DOHH2 (cell line): ENCODE results near the gene KLHL2.

Experiments
- H3F3A ChIP-seq: fragments of 200-600 bp; sonication (generic), shearing (Covaris generic); 2 replicates; pipeline ENCODE4 v1.6.0; 2016; ENCODE audit warnings: antibody characterized with exemption, mild to moderate bottlenecking; ENCODE audit not compliant: control insufficient read depth, insufficient read depth
- H3K27ac ChIP-seq: fragments of 200-600 bp; sonication (generic); 2 replicates; pipeline ENCODE4 v1.5.1; 2014; ENCODE audit warnings: low read depth, mild to moderate bottlenecking, low read length, moderate library complexity
- H3K27me3 ChIP-seq: fragments of 200-600 bp; sonication (generic); 2 replicates; pipeline ENCODE4 v1.6.1; 2014; ENCODE audit warnings: mild to moderate bottlenecking, low read length, mixed read lengths; ENCODE audit not compliant: control insufficient read depth
- H3K36me3 ChIP-seq: fragments of 200-600 bp; sonication (generic); 2 replicates; pipeline ENCODE4 v1.6.1; 2014; ENCODE audit warnings: mild to moderate bottlenecking, low read length, moderate library complexity, mixed read lengths; ENCODE audit not compliant: control insufficient read depth
- H3K4me1 ChIP-seq: fragments of 200-600 bp; sonication (generic); 2 replicates; pipeline ENCODE4 v1.6.1; 2014; ENCODE audit warnings: mild to moderate bottlenecking, low read length, mixed read lengths; ENCODE audit not compliant: control insufficient read depth
- H3K4me2 ChIP-seq: fragments of 200-600 bp; sonication (generic); 2 replicates; pipeline ENCODE4 v1.6.0; 2014; ENCODE audit warnings: mild to moderate bottlenecking, low read length, moderate library complexity
- H3K4me3 ChIP-seq: fragments of 200-600 bp; sonication (generic); 2 replicates; pipeline ENCODE4 v1.5.1; 2014; ENCODE audit warnings: mild to moderate bottlenecking, low read length, mixed read lengths
- H3K79me2 ChIP-seq: fragments of 200-600 bp; sonication (generic); 2 replicates; pipeline ENCODE4 v1.6.1; 2014; ENCODE audit warnings: mild to moderate bottlenecking, low read length, mixed read lengths; ENCODE audit not compliant: control insufficient read depth
- H3K9me2 ChIP-seq: fragments of 200-600 bp; sonication (generic); replicated peaks from 2 replicates; pipeline ENCODE4 v1.6.1; 2014; ENCODE audit warnings: mild to moderate bottlenecking, low read length, mixed read lengths; ENCODE audit not compliant: control insufficient read depth
- H3K9me3 ChIP-seq: fragments of 200-600 bp; sonication (generic); 2 replicates; pipeline ENCODE4 v1.6.1; 2014; ENCODE audit warnings: antibody characterized with exemption, low read length, mixed read lengths; ENCODE audit not compliant: control insufficient read depth, insufficient read depth
- H4K20me1 ChIP-seq: fragments of 200-600 bp; sonication (generic); 2 replicates; pipeline ENCODE4 v1.6.0; 2014; ENCODE audit warnings: low read depth, mild to moderate bottlenecking, antibody characterized with exemption, low read length, moderate library complexity; ENCODE audit not compliant: control insufficient read depth, insufficient read depth
- EZH2phosphoT487 ChIP-seq: fragments of 200-600 bp; sonication (generic); IDR thresholded peaks from 2 replicates; pipeline ENCODE4 v1.6.1; 2017; ENCODE audit warnings: borderline replicate concordance, mild to moderate bottlenecking, antibody characterized with exemption, low read length, moderate library complexity, mixed read lengths
- TF ChIP-seq, protein P1 (sequence below): fragments of 200-600 bp; sonication (generic); IDR thresholded peaks from one replicate; pipeline ENCODE4 v1.5.1; 2014; ENCODE audit warnings: antibody characterized with exemption, mild to moderate bottlenecking, low read depth, low read length; ENCODE audit not compliant: poor library complexity, severe bottlenecking

The KLHL2 gene

DNA sequence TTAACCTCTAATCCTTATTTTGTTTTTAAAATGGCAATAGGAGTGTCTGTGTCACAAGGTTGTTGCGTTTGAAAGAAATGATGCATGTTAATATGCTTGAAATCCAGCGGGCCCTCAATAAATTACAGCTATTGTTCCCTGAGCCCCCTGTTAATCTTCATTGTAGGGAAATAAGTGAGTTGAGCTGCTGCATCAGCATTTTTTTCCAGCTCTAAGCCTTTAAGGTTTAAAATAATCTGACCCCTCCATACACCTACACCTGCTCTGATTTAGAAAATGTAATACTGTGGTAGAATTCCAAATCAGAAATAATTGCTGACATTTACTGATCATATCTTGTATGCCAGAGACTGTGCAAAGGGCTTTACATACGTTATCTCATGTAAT lies 117.5 kb downstream of the KLHL2 start:
- H3K4me1 ChIP-seq: peaks cover 32% of the 10 kb centered on the region
- no peaks in the 10 kb centered on the region for H3K9me2 ChIP-seq
- H3K9me3 ChIP-seq: peaks cover 8% of the 10 kb centered on the region; the same call in 1 of the 2 replicates
- peaks cover 11% of the 10 kb centered on the region for H4K20me1 ChIP-seq
- H3K4me2 ChIP-seq: no peak overlapping the region
- peaks cover 35% of the 10 kb centered on the region for H3K36me3 ChIP-seq
- peaks cover 3% of the 10 kb centered on the region; the same call in 1 of the 2 replicates for H3F3A ChIP-seq
- no peak overlapping the region for H3K27ac ChIP-seq
- peaks cover 31% of the 10 kb centered on the region for H3K79me2 ChIP-seq
- H3K27me3 ChIP-seq: no peaks in the 10 kb centered on the region
- no peak overlapping the region for H3K4me3 ChIP-seq
- TF ChIP-seq, protein P1, sequence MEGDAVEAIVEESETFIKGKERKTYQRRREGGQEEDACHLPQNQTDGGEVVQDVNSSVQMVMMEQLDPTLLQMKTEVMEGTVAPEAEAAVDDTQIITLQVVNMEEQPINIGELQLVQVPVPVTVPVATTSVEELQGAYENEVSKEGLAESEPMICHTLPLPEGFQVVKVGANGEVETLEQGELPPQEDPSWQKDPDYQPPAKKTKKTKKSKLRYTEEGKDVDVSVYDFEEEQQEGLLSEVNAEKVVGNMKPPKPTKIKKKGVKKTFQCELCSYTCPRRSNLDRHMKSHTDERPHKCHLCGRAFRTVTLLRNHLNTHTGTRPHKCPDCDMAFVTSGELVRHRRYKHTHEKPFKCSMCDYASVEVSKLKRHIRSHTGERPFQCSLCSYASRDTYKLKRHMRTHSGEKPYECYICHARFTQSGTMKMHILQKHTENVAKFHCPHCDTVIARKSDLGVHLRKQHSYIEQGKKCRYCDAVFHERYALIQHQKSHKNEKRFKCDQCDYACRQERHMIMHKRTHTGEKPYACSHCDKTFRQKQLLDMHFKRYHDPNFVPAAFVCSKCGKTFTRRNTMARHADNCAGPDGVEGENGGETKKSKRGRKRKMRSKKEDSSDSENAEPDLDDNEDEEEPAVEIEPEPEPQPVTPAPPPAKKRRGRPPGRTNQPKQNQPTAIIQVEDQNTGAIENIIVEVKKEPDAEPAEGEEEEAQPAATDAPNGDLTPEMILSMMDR: no peak
- no peak for TF ChIP-seq EZH2phosphoT487

DNA sequence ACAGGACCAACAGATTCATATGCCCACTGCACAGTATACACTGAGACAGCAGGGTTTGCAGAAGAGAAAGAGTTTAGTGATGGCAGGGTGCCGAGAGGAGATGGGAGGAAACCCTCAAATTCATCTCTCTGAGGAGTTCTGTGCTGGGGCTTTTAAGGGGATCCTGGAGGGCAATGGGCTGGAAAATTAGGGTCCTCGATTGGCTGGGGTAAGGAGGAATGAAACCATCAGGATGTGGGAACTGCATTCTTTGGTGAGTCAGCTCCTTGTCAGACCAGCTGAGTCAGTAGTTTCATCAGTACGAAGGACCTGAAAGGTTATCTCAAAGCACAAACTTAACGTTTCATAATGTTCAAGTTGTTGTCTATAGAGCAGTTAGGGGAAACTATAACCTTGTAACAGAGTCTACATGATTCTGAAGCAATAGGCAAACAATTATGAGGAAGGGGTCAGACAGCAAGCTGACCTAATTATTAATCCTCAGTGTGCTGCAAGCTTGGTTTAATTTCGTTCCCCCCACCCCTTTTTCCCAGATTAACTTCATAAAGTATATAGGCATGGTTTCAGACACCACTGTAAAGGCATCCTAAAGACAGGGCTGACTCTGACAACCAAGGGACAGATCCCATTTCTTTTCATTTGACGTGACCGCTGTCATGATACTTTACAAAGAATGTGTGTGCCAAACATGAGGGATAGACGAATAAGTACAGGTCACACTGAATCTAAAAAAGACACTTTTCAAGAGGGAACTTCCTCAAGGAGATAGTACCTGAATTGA lies 118.6 kb downstream of the KLHL2 start:
- peaks cover 8% of the 10 kb centered on the region; the same call in 1 of the 2 replicates for H3K9me3 ChIP-seq
- H3K4me3 ChIP-seq: peak overlapping the region; percentile 84
- peaks cover 20% of the 10 kb centered on the region for H4K20me1 ChIP-seq
- peak overlapping the region; percentile 55 for H3K4me2 ChIP-seq
- peaks cover 36% of the 10 kb centered on the region for H3K4me1 ChIP-seq
- H3K79me2 ChIP-seq: peaks cover 41% of the 10 kb centered on the region
- peaks cover 3% of the 10 kb centered on the region; the same call in 1 of the 2 replicates for H3F3A ChIP-seq
- H3K27me3 ChIP-seq: no peaks in the 10 kb centered on the region
- peak overlapping the region; percentile 82 for H3K27ac ChIP-seq
- no peaks in the 10 kb centered on the region for H3K9me2 ChIP-seq
- peaks cover 45% of the 10 kb centered on the region for H3K36me3 ChIP-seq
- TF ChIP-seq, protein P1: no peak

GRCh38 chr4:165326831-165327210 lies 119.5 kb downstream of the KLHL2 start:
- peaks cover 28% of the 10 kb centered on the region for H4K20me1 ChIP-seq
- H3K4me3 ChIP-seq: peak overlapping the region; percentile 84
- H3K27me3 ChIP-seq: no peaks in the 10 kb centered on the region
- 0 out of 2 replicates have a peak, but pooled peaks cover under 1% of the 10 kb centered on the region for H3F3A ChIP-seq
- peak overlapping the region; percentile 82 for H3K27ac ChIP-seq
- H3K36me3 ChIP-seq: peaks cover 54% of the 10 kb centered on the region
- no peaks in the 10 kb centered on the region for H3K9me2 ChIP-seq
- no peak for TF ChIP-seq EZH2phosphoT487
- TF ChIP-seq, protein P1: no peak
- H3K4me2 ChIP-seq: peak overlapping the region; percentile 55
- H3K4me1 ChIP-seq: peaks cover 40% of the 10 kb centered on the region
- peaks cover 8% of the 10 kb centered on the region; the same call in 1 of the 2 replicates for H3K9me3 ChIP-seq
- H3K79me2 ChIP-seq: peaks cover 50% of the 10 kb centered on the region
